Measurements from ENCODE around the gene KLHL13. TPM values are rescaled to one million over a fixed set of nuclear protein-coding genes. Genes with fewer than 3 reads are reported as not detected.
"Not testable (repeated sequence)": the region's sequence is repeated elsewhere in the genome, so short reads cannot be mapped to it uniquely, and the experiment has no call there.

KLHL13 gene
- total RNA-seq, 2 experiments from 2014 or later, result 0.09 to 0.30 TPM

DNA sequence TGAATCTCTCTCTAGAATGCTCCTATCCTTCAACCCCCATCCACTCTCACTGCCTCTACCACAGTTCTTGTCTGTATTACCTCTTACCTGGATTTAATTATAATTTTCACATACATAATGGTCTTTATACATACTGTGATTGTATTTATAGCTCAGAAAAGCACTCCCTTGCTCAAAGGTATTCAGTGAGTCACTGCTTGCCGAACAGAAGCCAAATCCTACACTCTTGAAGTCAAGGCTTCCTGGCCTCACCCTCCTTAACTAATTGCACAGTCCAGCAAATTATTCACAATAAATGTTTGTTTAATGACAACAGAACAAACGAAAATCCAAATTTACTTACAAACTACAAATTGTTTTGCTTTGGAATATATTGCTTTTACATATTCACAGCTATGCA lies 159.5 kb downstream of the KLHL13 start:
- Mint-ChIP-seq H3K27me3 (no peaks in the 10 kb centered on the region), H3K9me3 (ENCODE audit: low read depth) (no peaks in the 10 kb centered on the region), H3K27ac (no peak overlapping the region), H3K4me3 (no peak overlapping the region), H3K36me3 (no peaks in the 10 kb centered on the region), H3K4me1 (no peaks in the 10 kb centered on the region)
- CTCF ChIA-PET, result no interaction called here
- DNase-seq, result no peak
- ATAC-seq, result no peak

GRCh38 chrX:117939296-117939695 lies 177.3 kb downstream of the KLHL13 start:
- CTCF ChIA-PET; H3K36me3 Mint-ChIP-seq; H3K27me3 Mint-ChIP-seq; ATAC-seq; DNase-seq; H3K4me3 Mint-ChIP-seq; H3K4me1 Mint-ChIP-seq; H3K9me3 Mint-ChIP-seq (ENCODE audit: low read depth); H3K27ac Mint-ChIP-seq: not testable (repeated sequence)

DNA sequence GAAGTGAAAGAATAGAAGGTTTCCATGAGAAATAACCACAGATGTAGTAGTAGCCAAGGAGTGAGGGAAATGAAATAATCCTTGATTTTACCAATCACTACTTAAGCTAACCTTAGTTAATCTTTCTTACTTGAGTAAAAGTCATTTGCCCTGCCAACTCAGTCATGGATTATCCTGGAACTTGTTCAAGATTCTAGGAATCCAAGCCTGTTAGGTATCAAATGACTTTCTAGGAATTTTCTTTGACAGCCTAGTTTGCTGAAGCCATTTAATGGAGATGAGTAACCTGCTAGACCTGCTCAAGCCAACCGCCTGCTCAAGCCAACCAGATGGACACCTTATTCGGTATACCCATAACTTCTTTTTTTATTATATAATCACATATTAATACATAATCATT lies 180.5 kb downstream of the KLHL13 start:
- Mint-ChIP-seq H3K4me3 (no peak overlapping the region), H3K36me3 (no peaks in the 10 kb centered on the region), H3K9me3 (ENCODE audit: low read depth) (no peaks in the 10 kb centered on the region), H3K4me1 (no peaks in the 10 kb centered on the region), H3K27me3 (no peaks in the 10 kb centered on the region), H3K27ac (no peak overlapping the region)
- CTCF ChIA-PET, result no interaction called here
- ATAC-seq, result no peak
- DNase-seq, result no peak

DNA sequence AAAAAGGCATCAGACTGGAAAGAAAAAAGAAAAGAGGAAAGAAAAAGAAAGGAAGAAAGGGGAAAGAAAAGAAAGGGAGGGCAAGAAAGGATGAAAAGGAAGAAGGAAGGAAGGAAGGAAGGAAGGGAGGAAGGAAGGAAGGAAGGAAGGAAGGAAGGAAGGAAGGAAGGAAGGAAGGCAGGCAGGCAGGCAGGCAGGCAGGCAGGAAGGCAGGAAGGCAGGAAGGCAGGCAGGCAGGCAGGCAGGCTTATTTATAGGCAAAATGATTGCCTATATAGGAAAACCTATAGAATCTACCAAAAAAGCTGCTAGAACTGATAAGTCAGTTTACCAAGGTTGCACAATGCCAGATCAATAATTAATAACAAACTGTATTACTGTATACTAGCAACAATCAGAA lies 186.5 kb downstream of the KLHL13 start:
- not testable (repeated sequence) for H3K27ac Mint-ChIP-seq, ATAC-seq

GRCh38 chrX:117919755-117920154 lies 196.9 kb downstream of the KLHL13 start:
- no peak overlapping the region for H3K4me3 Mint-ChIP-seq
- H3K27me3 Mint-ChIP-seq, result no peaks in the 10 kb centered on the region
- H3K9me3 Mint-ChIP-seq (ENCODE audit: low read depth), result no peaks in the 10 kb centered on the region
- H3K4me1 Mint-ChIP-seq, result no peaks in the 10 kb centered on the region
- ATAC-seq, result no peak
- no peak for DNase-seq
- H3K36me3 Mint-ChIP-seq, result no peaks in the 10 kb centered on the region
- CTCF ChIA-PET, result no interaction called here
- H3K27ac Mint-ChIP-seq, result no peak overlapping the region

More for the DNA sequence above, 186.5 kb downstream of the KLHL13 start:
- H3K27me3 Mint-ChIP-seq; H3K4me3 Mint-ChIP-seq; DNase-seq; H3K9me3 Mint-ChIP-seq (ENCODE audit: low read depth); H3K36me3 Mint-ChIP-seq; CTCF ChIA-PET; H3K4me1 Mint-ChIP-seq: not testable (repeated sequence)

- H3K36me3 Mint-ChIP-seq, result no peaks in the 10 kb centered on the region
- no peaks in the 10 kb centered on the region for H3K27me3 Mint-ChIP-seq
- no peak overlapping the region for H3K4me3 Mint-ChIP-seq
- no peaks in the 10 kb centered on the region for H3K4me1 Mint-ChIP-seq
- no peaks in the 10 kb centered on the region for H3K9me3 Mint-ChIP-seq (ENCODE audit: low read depth)
- H3K27ac Mint-ChIP-seq, result no peak overlapping the region
- CTCF ChIA-PET, result no interaction called here
- DNase-seq, result no peak
- no peak for ATAC-seq
Measured at GRCh38 chrX:117910216-117910615, 206.4 kb downstream of the KLHL13 start.

DNA sequence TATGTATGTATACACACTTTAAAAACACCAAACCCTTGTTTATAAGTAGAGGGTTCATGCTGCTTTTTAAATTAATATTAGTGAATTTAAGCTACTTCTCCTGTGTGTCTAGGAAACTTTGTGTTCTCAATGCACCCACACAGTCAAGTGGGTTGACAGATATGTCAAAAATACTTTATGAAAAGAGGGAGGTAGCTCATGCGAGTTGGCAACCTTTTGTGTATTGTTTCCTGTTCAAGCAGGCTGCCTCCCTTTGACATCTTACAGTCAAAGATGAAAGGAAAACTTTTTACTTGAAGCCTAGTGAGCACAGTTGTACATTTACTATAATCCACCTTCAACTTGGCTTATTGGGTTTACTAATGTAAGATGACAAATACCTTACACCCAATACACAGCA lies 218.4 kb downstream of the KLHL13 start:
- ATAC-seq (no peak), DNase-seq (no peak)
- Mint-ChIP-seq H3K27me3 (no peaks in the 10 kb centered on the region), H3K27ac (no peak overlapping the region), H3K36me3 (no peaks in the 10 kb centered on the region), H3K9me3 (ENCODE audit: low read depth) (no peaks in the 10 kb centered on the region), H3K4me3 (no peak overlapping the region), H3K4me1 (no peaks in the 10 kb centered on the region)
- CTCF ChIA-PET, result no interaction called here

DNA sequence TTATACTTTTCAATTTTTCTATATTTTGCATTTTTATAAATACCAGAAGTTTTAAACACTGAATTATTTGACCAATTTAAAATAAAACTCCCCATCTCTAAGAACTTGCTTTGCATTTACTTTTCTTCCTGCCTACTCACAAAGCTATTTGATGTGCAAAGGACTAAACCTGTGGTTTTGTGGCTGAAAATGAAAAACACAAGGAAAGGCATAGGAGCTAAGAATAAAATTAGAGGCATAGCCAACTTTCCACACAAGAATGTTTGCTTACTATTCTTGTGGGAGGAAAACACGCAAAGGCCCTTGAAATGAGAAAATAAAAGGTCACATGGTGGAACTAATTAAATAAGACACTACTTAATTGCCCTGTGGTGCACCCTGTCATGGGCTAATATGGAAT lies 221.2 kb downstream of the KLHL13 start:
- DNase-seq (no peak), ATAC-seq (no peak)
- Mint-ChIP-seq H3K27ac (no peak overlapping the region), H3K4me3 (no peak overlapping the region), H3K9me3 (ENCODE audit: low read depth) (no peaks in the 10 kb centered on the region), H3K36me3 (no peaks in the 10 kb centered on the region), H3K4me1 (no peaks in the 10 kb centered on the region), H3K27me3 (no peaks in the 10 kb centered on the region)
- CTCF ChIA-PET, result no interaction called here

GRCh38 chrX:117892469-117892868 lies 224.1 kb downstream of the KLHL13 start:
- Mint-ChIP-seq H3K4me3 (no peak overlapping the region), H3K9me3 (ENCODE audit: low read depth) (no peaks in the 10 kb centered on the region), H3K36me3 (no peaks in the 10 kb centered on the region), H3K4me1 (no peaks in the 10 kb centered on the region), H3K27me3 (no peaks in the 10 kb centered on the region), H3K27ac (no peak overlapping the region)
- ATAC-seq (no peak), DNase-seq (no peak)
- CTCF ChIA-PET, result no interaction called here

GRCh38 chrX:117871796-117872195 lies 244.8 kb downstream of the KLHL13 start:
- no peak overlapping the region for H3K27ac Mint-ChIP-seq
- ATAC-seq, result no peak
- CTCF ChIA-PET, result no interaction called here
- peaks cover 6% of the 10 kb centered on the region for H3K9me3 Mint-ChIP-seq (ENCODE audit: low read depth)
- no peak for DNase-seq
- H3K4me1 Mint-ChIP-seq, result no peaks in the 10 kb centered on the region
- H3K4me3 Mint-ChIP-seq, result no peak overlapping the region
- no peaks in the 10 kb centered on the region for H3K36me3 Mint-ChIP-seq
- H3K27me3 Mint-ChIP-seq, result no peaks in the 10 kb centered on the region

DNA sequence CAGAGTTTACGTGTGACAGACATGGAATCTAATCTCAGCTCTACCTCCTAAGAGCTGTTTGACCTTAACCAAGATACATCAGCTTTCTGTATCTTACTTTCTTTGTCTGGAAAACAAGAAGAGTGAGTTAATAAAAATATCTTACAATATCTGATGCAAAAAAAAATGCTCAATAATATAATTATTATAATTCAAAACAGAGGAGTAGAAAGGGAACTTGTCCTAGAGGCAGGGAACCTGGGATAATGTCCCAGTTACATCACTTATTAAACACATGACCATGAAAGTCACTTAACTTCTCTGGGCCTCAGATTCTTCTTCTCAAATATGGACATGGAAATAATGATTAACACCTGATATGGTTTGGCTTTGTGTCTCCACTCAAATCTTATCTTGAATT lies 256.1 kb downstream of the KLHL13 start:
- CTCF ChIA-PET, result no interaction called here
- no peak for ATAC-seq

GRCh38 chrX:117854806-117855205 lies 261.8 kb downstream of the KLHL13 start:
- no peaks in the 10 kb centered on the region for H3K36me3 Mint-ChIP-seq
- DNase-seq, result no peak
- no peaks in the 10 kb centered on the region for H3K27me3 Mint-ChIP-seq
- no peak for ATAC-seq
- CTCF ChIA-PET, result no interaction called here
- H3K4me1 Mint-ChIP-seq, result no peaks in the 10 kb centered on the region
- no peaks in the 10 kb centered on the region for H3K9me3 Mint-ChIP-seq (ENCODE audit: low read depth)
- H3K4me3 Mint-ChIP-seq, result no peak overlapping the region
- H3K27ac Mint-ChIP-seq, result no peak overlapping the region

More for the DNA sequence above, 256.1 kb downstream of the KLHL13 start:
- no peak for DNase-seq
- Mint-ChIP-seq H3K9me3 (ENCODE audit: low read depth) (peaks cover 2% of the 10 kb centered on the region), H3K4me3 (no peak overlapping the region), H3K27me3 (no peaks in the 10 kb centered on the region), H3K4me1 (no peaks in the 10 kb centered on the region), H3K36me3 (no peaks in the 10 kb centered on the region), H3K27ac (no peak overlapping the region)

DNA sequence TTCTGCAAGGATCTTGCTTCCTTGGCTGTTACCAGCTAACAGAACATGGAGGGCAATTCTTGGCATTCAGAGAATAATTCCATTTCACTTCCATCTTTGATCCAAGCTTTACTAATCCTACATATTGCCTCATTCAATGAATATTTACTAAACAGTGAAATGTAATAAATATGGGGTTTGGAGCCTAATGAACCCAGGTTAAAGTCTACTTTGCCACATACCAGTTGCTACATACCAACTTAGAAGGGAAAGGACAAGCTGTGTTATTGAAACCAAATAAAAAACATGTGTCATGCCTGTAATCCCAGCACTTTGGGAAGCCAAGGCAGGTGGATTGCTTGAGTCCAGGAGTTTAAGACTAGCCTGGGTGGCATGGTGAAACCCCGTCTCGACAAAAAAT lies 265.6 kb downstream of the KLHL13 start:
- DNase-seq (no peak), ATAC-seq (no peak)
- Mint-ChIP-seq H3K27me3 (no peaks in the 10 kb centered on the region), H3K36me3 (no peaks in the 10 kb centered on the region), H3K4me3 (no peak overlapping the region), H3K4me1 (no peaks in the 10 kb centered on the region), H3K9me3 (ENCODE audit: low read depth) (no peaks in the 10 kb centered on the region), H3K27ac (no peak overlapping the region)
- CTCF ChIA-PET, result no interaction called here
